GM15510 (cell line): Measurements from ENCODE around the gene ADGRL4.

Source experiments
- POLR2A ChIP-seq: IDR thresholded peaks from 3 replicates; pipeline ENCODE4 v1.6.1; 2011; ENCODE audit warnings: borderline replicate concordance; ENCODE audit not compliant: insufficient read length; ENCODE audit errors: extremely low read depth

The ADGRL4 gene

DNA sequence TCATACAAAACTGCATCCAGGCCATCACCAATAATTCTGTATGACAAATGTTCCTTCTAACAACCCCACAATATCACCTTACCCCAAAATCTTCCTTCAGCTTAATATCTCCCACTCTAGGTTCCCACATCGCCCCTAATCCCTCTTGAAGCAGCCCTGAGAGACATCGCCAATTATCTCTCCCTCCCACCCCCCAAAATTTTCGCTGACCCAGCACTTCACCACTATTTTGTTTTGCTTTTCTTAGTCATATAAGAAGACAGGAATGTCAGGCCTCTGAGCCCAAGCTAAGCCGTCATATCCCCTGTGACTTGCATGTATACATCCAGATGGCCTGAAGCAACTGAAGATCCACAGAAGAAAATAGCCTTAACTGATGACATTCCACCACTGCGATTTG lies 126.3 kb downstream of the ADGRL4 start:
- TF ChIP-seq POLR2A = no peak

DNA sequence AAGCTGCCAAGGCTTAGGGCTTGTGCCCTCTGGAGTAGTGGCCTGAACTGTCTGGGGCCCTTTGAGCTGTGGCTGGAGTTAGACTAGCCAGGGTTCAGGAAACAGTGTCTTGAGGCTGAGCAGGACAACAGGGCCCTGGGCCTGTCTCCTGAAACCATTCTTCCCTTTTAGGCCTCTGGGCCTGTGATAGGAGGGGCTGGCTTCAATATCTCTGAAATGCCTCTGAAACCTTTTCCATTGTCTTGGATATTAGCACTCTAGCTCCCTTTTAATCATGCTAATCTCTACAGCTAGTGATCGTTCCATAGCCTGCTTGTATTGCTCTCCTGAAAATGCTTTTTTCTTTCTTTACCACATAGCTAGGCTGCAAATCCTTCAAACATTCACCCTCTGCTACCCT lies 135.3 kb downstream of the ADGRL4 start:
- no peak for TF ChIP-seq POLR2A

DNA sequence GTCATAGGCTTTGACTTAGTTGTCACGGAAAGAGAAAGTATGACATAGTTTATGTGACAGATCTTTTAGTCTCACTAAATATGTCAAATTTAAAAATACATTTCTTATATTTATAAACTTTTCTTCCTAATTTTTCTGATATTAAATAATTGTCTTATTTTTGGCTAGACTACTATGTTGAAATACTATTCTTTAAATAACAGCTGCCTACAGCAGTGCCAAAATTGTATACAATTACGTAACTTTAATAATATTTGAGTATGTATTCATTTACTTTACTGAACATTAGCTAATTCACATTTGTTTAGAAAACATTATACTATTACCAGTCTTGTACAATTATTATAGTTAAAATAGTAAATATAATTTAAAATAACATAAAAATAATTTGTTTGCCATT lies 137.4 kb downstream of the ADGRL4 start:
- TF ChIP-seq POLR2A = no peak

DNA sequence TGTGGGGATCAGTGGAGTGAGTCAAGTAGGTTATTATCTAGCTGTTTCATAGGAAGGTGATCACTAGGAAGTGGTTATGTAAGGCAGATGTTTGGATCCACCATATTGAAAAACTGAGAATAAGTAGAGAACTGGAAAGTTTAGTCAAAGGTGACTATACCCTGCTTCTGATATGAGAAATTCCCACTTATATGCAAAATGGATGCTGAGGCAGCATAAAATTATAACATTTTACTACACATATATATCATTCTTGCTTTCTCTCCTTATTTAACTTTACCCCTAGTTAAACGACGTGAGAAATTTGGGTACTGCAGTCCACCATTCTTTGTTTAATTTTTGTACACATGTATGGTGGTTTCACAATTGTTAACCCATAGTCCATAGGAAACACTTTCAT lies 142.4 kb downstream of the ADGRL4 start:
- no peak for TF ChIP-seq POLR2A

DNA sequence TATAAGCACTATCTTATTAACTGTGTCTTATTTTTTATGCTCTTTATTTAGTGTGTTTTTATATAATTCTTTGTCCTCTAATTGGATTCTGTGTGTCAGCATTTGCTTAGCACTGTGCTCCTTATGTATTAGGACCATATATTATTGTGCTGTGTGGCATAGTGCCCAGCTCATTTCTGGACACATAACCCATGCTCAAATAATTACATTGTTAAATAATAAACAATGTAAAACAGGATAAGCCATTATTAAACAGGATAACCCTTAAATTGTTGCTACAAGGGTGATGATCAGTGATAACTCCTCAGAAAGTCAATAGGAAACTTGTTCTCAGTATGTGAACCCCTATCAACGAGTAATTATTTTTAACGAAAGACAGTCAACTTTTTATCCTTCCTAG lies 150.4 kb downstream of the ADGRL4 start:
- TF ChIP-seq POLR2A = no peak

DNA sequence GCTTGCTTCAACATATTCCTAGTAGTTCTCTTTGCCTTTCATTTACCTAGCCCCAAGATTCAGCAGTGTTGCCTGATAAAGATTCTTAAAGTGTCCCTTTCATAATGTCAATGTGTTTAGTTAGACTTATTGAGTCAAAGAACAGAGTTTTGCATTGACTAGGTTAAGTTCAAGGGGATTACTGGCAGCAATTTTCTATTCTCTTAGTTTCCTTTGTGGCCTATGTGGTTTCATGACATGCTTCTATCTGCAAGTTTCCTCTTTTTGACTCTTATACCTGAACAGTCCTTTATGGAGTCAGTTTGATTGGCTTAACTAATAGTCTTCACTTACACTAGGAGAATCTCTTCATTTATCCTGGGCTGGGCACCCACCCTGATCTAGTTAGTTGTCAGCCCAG lies 151.3 kb downstream of the ADGRL4 start:
- TF ChIP-seq POLR2A = no peak

DNA sequence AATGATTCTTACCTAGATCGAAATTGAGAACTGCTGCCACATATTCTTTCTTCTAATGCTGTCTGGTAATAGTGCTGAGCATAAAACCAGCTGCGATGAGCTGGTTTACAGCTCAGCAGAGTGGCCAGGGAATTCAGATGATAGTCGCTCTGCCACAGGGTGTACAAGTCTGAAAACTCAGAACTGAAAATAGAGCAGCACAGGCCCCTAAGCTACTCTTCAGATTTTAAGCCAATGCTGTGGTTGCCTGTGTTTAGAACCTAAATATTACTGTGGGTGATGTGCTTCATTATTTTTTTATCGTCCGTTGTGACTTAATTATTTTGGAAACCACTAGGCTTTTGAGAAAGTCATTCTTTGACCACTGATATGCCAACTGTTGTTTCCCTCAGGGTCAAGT lies 152.0 kb downstream of the ADGRL4 start:
- no peak for TF ChIP-seq POLR2A

DNA sequence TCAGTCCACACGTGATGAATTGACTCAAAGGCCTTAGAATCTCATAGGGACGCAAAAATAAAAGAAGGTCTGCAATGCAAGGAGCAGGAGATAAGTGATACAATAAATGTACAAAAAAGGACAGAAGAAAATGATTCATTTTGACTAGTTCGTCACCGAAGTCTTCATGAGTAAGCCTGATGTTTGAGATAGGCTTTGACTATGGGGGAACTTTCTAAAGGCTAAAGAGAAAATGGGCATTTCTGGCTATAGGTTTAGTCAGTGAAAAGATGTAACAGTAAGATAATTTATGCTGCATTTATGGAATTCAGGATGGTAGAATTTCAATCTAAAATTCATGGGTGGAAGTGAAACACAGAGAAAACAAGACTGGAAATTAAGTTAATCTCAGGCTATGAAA lies 163.0 kb downstream of the ADGRL4 start:
- no peak for TF ChIP-seq POLR2A

DNA sequence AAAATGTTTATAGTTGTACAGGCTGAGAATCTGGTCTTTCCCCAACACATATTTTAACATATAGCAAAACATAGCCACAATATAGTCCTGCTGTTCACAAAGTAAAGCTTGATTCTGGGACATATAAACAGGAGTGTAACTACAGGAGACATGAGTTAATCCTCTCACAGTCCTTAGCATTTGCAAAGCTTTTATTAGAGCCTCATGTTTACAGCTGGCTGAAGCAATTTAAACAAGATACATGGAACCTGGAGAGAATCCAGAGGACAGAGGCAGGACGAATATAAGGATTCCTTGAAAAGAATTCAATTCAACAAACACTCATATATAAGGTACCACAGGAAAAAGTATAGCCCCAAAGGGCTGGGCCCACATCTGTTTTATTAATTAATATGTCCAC lies 163.4 kb downstream of the ADGRL4 start:
- TF ChIP-seq POLR2A = no peak

DNA sequence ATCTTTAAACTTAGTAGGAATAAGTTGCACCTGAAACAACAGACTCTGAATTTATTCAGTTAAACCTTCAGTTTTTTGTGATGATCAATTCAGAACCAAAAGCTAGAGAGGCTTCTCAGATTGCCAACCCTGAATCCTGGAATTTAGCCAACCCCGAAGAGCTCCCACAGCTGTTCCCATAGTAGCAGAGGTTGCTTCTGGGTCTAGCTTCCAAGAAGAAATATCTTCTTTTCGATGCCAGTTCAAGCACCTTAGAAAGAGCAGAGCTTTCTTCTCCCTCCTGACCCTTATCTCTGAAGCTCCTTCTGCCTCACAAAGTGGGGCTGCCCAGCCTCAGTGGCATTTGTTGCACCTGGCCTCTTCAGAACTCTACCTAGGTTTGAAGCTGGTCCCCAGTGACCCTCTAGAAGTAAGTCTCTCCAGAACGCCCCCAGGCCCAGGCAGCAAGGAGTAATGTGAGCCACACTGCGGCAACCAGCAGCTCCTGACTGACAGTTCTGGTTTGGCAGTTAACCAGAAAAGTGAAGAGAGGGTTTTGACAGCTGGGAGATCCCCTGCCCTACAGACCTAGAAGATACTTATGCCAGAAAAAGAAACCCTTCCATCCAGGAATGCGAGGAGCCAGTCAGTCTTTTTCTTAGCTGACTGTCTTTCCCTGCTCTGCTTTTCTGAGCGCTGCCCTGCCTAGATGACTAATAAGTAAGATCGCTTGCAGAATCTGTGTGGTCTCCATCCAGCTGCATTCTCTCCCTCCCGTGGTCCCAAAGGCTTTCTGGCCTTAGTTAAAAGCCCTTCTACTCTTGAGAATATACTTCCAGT lies 165.9 kb downstream of the ADGRL4 start:
- TF ChIP-seq POLR2A = no peak
